ENCODE results near the gene TRIM7.
"Not testable (repeated sequence)": the region's sequence is repeated elsewhere in the genome, so short reads cannot be mapped to it uniquely, and the experiment has no call there.

The TRIM7 gene

DNA sequence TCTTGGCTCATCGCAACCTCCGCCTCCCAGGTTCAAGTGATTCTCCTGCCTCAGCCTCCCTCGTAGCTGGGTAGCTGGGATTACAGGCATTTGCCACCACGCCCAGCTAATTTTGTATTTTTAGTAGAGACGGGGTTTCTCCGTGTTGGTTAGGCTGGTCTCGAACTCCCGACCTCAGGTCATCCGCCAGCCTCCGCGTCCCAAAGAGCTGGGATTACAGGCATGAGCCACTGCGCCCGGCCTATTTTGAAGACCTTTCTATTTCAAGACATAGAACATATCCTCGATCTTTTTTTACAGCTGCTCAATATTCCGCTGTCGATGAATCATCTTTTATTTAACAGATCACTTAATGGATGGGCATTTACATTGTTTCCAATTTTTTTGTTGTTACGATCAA, 5.7 kb upstream of the TRIM7 start:
- DNase-seq, result not testable (repeated sequence)

DNA sequence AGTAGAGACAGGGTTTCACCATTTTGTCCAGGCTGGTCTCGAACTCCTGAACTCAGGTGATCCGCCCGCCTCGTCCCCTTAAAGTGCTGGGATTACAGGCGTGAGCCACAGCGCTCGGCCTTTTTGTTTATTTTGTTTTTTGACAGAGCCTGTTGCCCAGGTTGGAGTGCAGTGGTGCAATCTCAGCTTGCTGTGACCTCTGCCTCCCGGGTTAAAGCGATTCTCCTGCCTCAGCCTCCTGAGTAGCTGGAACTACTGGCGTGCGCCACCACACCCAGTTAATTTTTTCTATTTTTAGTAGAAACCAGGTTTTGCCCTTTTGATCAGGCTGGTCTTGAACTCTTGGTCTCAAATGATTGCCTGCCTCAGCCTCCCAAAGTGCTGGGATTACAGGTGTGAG, 5.2 kb upstream of the TRIM7 start:
- DNase-seq, result not testable (repeated sequence)

DNA sequence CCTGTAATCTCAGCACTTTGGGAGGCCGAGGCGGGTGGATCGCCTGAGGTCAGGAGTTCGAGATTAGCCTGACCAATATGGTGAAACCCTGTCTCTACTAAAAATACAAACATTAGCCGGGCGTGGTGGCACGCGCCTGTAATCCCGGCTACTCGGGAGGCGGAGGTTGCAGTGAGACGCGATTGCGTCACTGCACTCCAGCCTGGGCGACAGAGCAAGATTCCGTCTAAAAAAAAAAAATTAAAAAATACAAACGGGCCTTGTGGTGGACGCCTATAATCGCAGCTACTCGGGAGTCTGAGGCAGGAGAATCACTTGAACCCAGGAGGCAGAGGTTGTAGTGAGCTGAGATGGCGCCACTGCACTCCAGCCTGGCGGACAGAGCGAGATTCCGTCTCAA, 4.0 kb upstream of the TRIM7 start:
- DNase-seq, result not testable (repeated sequence)

DNA sequence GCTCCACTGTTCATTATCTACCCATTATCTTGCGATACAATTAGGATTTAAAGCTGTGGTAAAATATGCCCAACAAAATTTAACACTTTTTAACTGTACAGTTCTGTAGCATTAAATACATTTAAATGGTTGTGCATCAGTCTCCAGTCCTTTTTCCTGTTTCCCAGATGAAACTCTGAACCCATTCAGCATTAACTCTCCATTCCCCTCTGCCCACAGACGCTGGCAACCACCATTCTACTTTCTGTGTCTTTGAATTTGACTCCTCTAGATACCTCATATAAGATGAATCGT, 2.9 kb upstream of the TRIM7 start:
- DNase-seq, result no peak

DNA sequence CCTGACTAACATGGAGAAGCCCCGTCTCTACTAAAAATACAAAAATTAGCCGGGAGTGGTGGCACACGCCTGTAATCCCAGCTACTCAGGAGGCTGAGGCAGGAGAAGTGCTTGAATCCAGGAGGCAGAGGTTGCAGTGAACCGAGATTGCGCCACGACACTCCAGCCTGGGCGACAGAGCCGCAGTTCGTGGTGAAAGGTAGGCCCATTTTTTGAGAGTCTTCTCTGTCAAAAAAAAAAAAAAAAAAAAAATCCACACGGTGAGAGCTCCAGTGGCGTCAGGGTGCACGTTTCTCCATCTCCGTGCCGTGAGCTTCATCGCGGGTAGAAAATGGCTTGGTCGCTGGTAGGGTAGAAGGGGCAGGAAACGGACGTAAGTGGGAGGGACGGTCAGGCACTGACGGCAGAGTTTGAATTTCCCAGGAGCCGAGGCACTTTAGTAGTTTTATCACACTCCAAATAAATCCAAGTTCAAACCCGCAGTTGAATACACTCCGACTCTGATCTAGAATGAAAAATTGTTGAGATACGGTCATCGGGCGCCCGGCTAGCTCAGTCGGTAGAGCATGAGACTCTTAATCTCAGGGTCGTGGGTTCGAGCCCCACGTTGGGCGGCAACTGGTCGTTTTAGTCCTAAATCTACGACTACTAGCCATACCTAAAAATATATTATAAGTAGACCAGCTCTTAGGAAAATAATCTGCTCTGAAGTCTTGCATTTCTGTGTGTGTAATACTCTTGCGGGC, 2.4 kb upstream of the TRIM7 start:
- peak; percentile 79 for DNase-seq

DNA sequence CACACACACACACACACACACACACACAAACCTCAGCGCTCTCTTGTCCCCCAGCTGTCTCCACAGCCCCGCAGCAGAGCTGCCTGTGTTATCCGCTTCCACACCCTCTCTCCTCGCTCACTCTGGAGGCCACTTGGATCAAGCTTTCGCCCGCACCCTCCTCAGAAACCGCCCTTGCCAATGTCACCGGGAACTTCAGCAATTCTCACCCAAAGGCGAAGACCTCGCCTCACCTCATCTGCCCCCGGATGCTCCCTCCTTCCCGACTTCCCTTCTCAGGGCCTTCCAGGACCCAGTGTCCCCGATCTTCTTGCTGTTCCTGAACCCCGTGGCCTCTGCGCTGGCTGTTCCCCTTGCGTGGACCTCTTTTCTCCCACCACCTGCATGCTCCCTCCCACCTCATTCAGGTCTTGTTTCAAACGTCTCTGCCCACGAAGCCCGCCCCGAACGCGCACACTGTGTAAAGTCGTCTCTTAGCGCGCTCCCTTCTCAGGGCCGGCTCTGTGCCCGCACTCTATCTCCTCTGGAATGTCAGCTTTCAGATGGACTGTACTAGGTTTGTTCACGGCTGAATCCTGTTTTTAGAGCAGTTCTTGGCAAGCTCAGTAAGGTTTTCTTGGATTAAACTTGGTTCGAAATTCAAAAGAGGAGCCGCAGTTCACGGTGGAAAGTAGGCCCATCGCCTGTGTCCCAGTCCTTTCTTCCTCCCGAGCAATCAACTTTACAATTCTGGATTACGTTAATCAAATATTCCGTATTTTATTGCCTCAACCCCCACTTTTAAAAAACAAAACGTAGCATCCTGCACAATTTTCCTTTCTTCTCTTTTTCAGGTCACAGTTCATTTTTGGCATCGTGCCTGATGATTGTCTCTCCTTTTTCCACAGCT, 1.0 kb upstream of the TRIM7 start:
- no peak for DNase-seq

DNA sequence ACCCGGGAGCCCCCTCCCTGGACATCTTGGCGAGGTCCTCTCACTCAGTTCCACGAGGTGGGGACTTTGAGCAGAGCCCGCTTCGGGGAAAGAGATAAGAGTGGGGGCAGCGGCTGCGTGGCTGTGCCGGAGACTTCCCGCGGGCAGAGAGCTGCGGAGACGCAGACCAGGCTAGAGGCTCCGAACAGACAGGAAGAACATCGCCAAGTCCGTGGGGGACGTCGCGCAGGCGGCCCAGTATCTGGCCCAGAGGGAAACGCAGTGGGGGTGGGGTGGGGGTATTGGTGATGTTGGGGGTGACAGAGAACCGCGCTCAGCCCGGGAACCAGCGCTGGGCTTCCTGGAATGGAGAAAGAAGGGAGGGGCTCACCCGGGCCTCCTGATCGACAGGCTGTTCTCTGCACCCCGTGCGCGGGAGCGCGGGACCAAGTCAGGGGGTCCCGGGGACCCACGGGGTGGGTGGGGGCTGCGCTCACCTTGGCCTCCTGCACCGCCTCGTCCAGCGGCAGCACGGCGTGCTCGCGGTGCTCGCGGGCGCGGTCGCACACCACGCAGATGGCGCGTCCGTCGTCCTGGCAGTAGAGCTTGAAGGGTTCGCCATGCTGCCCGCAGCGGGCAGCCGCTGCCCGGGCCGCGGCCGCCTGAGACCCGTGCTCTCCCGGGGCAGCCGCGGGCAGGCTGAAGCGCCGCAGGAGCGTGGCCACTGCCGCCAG, 727 bp downstream of the TRIM7 start:
- no peak for DNase-seq

DNA sequence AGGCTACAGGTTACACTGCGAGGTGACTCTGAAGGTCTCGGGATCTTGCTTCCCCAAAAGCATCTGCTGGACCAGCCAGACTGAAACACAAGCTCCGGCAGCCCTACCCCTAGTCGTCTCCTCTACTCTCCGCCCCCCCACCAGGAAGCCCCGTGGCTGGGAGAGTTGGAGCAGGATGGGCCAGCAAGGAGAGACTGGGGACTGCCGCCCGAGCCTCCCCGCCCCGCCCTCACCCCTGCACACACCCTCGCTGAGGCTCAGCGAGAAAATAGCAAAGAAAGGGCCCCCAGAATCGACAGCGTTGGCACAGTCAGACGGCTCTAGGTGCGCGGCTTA, 1.3 kb downstream of the TRIM7 start:
- DNase-seq, result no peak

DNA sequence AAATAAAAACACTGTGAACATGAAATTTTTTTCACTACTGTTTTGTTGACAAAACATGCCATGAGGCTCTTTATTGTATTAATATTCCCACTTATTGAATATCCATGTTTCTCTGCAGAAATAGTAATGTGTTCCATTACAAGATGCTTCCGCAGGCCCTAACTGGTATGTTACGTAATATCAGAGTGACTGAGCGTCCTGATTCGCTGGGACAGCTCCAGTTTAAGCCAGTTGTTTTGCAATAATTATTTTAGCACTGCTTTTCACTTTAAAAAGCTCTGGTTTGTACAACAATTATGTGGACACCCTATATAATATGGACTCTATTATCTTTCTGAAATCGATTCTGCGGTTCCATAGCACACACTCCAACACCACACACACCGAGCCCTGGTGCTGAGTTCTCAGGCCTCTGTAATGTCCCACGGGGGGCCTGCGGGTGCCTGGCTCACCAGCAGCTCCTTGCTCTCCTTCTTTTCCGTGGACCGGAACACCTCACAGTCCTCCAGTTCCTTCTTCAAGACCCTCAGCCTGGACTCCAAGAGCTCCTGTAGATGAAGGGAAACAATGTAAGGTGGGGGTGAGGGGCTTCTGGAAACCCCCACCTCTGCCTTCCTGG, 1.8 kb downstream of the TRIM7 start:
- no peak for DNase-seq

DNA sequence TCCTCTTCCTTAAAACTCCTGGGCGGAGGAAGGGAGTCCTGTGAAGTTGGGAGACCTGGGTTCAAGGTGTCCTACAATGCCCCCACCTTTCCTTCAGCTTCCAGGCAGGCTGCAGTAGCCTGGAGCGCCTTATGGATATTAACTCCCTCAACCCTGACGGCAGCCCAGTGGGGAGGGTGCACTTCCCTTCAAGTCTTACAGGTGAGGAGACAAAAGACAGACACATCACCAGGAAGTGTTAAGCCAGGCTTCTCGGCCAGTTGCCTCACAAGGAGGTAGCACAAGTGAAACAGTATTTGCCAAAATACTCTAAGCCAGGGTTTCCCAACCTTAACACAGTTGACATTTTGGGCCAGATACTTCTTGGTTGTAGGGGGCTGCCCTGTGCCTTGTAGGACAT, 4.2 kb downstream of the TRIM7 start:
- DNase-seq, result no peak

DNA sequence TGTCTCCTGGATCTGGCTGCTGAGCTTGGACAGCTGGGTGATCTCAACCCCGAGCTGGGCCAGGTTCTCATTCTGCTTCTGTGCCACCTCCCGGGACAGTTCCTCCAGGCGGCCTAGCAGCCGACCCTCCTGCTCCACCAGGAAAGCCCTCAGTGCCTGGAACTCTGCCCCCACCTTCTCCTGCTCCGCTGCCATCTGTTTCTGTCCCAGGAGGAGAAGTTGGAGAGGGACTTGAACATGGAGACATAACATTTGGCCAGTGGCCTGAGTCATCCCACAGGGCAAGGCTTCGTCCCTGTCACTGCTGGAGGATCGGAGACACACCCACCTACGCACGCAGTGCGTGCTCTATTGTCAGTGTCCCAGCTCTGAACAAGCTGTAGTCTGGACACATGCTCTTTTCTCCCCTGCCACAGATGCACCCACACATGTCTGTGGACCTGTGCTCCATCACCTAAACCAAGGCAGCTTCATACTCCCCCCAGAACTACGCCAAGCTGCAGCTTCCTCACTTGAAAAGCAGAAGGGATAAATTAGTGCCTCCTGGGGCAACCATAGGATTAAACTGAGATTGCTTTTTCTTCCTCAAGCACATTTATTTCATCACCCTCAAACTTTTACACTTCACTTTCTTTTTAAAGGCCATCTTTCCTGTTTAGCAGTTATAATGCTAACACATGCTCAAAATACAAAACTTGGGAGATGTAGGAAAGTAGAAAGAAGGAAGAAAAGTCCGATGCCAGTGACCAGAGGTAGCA, 4.9 kb downstream of the TRIM7 start:
- no peak for DNase-seq

DNA sequence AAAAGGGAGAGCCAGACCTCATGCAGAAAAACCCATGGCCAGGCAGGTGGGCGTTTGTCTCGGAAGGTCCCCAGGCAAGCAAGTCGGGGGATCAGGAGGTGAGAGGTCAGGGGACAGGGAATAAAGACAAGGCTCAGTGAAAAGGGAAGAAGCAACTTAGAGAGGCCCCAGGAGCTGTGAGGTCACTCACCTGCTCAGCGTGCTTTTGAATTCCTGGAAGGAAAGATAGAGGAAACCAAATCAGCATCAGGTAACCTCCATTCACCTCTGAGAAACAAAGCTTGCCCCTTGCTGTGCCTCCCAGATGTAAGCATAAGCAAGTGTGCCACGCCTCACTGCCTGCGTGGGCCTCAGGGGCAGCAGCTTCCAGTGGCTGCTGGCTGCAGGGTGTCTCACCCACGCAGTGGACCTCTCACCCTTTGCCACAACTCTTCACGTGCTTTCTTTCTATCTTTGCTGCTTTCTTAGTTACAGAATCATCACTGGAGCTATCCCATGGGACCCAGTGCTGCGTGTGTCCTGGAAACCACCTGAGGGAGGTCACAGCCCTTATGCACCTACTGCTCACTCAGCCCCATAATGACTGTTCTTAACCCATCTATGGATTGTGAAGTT, 6.0 kb downstream of the TRIM7 start:
- DNase-seq, result no peak

DNA sequence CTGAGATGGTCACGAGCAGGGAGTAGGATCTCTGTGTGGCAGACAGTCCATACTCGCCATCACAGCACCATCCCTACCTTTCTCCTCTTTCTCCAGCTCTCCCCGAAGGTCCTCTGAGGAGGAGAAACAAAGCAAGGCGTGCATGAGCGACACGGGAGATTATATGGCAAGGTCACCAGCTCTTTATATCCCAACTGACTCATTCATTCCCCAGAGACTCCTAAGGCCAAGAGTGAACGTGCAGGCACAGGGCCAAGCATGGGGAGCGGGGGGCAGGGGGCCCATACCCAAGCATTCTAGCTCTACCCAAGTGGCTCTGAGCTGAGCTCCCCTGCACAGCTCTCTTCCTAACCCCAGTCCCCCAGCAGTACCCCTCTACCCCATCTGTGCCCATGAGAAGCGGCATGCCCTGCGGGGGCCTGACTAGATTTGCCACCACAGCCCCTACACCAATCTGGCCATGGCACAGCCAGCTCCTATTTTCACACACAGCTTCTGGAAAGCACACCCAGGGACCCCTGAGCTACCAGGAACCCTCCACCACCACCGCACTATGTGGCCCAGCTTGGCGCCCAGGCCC, 6.8 kb downstream of the TRIM7 start:
- no peak for DNase-seq

DNA sequence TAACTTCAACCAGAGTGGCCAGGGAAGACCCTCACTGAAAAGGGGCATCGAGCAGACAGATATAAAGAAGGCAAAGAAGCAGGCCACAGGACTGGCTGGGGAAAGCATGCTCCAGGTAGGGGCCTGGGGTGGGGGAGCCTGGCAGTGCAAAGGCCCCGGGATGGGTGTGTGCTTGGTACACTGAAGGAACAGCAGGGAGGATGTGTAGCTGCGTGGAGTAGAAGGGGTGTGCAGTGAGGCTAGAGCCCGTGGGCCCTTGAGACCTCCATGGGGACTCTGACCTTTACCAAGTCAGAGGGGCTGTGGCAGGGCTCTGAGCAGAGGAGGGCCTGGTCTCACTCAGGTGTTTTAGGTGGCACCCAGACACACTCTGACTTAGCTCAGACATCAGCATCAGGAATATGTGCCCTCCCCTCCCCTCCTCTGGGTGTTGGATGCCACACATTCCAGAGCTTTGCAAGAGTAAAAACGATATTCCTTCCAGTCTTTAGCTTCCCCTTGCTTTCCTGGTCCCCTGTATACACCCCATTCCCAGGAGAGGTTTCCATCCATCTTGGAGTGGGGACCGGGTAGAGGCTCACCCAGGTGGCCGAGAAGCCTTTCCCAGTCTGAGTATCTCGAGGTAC, 7.6 kb downstream of the TRIM7 start:
- DNase-seq, result no peak

DNA sequence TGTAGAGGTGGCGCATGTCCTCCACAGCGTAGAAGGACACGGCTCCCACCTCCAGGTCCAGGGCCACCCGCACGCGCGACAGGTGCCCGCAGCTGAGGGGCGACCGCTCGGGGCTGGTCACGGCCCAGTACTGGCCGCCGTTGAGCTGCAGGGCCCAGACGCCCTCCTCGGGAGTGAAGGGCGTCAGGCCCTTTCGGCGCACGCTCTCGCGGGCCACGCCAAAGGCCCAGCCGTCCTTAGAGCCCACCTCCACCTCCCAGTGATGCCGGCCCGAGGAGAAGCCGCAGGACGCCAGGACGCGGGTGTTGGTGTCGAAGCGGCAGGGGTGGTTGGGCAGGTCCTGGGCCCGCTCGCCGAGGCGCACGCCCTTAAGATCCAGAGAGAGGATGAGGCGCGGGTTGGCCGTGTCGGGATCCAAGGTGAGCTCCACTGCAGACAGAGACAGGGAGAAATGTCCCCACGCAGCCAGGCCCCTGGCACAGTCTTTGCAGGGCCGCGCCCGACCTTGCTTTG, 9.7 kb downstream of the TRIM7 start:
- no peak for DNase-seq

DNA sequence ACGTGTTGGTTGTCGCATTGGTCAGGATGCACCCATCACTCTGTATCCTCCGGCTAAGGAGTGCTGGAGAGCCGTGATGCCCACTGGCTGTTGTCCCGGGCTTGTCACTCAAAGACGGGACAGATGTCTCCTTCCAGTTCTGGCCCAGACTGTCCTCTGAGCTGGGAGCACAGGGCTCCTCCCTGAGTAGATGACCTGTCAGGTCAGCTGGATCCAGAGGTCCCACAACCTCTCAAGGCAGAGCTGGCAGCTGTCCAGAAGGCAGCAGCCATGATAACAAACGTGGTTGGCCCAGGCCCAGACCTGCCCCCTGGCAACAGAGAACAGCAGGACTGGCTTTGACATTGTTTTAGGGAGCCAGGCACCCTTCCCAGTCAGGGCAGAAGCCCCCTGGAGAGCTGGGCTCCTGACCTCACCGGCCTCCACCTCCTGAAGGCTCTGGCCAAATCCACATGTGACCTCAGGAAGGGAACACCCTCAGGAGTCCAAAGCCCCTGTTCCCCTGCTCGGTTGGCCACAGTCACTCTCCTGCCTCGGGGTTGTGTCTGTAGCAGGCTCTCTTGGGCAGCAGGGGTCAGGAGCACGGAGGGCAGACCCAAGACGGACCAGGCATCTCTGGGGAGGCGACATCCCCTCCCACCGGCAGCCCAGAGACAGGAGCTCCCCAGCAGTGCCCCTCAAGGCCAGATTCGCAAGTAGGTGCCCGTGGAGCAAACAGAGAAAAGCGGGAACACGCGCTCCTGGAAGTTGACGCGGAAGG, 10.3 kb downstream of the TRIM7 start:
- DNase-seq, result no peak

DNA sequence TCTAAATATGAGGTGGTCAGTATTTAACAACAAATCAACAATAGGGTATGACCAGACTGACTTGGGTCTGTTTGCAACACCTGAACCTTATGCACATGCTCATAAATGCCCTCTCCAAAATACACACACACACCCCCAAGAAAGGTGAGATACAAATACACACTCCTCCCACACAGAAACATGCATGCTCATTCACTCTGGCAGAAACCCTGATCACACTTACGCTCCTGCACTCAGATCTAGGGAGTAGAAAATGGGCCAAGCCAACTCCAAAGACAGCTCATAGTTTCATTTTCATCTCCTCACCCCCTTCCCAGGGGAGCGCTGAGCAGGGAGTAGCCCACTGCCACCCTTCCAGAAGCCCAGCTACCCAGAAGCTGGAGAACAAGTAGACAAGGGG, 11.3 kb downstream of the TRIM7 start:
- no peak for DNase-seq

DNA sequence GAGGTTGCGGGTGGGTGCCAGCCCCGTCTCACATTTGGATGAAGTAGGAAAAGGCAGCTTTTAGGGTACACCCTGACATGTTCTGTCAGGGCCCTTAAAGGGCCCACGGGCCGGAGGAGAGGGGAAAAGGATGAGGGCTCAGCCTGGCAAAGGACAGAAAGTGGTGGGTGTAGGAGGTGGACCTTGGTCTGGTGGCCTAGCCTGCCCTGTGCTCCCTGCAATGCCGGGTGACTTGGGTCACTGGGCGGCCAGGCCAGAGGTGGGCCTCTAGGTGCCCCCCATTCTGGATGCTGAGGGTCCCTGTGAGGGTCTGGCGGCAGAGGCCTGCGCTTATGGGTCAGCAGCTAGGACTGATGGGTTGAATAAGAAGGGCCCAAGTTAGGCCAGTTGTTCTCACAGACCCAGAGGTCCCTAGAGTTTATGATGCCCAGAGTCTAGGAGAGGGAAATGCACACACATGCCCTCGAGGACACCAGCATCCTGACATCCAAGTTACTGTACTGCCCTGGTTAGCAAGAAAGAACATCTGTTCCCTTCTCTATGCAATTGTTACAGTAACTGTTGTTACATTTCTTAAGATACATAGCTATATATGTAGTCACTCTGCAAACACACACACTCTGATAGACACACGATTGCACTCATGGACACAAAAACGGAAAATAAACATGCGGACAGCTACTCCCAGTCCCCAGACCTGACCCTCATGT, 12.5 kb downstream of the TRIM7 start:
- DNase-seq, result no peak

DNA sequence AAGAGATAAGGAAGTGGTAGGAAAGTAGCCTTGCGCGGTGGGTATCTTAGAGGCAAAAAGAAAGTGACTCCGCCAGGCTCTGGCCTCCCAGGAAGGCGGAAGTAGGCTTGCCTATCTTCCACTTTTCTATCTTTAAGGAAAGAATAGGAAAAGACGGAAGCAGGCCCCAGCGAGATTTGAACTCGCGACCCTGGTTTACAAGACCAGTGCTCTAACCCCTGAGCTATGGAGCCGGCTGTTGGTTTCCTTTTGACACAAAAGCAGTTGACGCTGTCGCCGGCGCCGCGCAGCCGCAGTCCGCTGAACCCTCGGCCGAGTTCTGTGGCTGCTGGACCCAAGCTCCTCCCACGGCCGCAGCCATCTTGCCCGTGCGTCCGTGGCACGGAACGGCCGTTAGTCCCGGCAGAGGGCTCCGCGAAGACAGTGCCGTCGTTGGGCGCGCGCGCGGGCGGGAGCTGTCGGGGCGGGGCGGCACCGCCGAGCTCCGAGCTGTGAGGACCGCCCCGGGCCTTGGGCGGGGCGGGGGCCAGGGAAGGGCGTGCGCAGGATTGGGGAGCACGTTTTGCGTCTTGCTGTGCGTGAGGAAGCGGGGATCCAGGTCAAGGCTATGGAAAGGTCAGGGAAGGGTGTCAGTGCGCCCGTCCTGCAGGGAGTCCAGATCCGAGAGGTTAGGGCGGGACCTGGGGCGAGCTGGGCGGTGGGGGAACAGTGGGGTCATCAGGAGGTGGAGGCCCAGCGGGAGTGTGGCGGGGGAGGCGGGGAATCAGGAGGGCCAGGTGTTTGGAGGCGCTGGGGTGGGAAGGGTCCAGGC, 13.3 kb downstream of the TRIM7 start:
- peak; percentile 94 for DNase-seq

Data from activated CD8-positive, alpha-beta memory T cell treated with anti-CD3 and anti-CD28 coated beads, Interleukin-2, amount 50 U/mL, for 4 hours (primary cell).